ENCODE data around the gene TRA2A. TPM values are rescaled to one million over a fixed set of nuclear protein-coding genes. Genes with fewer than 3 reads are reported as not detected.

TRA2A gene
- total RNA-seq, 1 experiment from 2014 or later, result 169 TPM

DNA sequence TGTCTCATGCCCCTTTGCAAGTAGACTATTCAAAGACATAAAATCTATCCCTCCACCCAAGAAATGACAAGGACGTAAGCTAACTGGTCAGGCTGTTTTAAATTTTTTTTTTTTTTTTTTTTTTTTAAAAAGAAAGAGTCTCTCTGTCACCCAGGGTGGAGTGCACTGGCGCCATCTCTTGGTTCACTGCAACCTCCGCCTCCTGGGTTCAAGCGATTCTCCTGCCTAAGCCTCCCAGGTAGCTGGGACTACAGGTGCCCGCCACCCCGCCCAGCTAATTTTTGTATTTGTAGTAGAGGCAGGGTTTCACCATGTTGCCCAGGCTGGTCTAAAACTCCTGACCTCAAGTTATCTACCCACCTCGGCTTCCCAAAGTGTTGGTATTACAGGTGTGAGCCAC lies 11.2 kb downstream of the TRA2A start:
- Histone ChIP-seq H3K9ac (ENCODE audit: extremely low read depth, insufficient read length, low read length) (no peak overlapping the region), H3K14ac (ENCODE audit: insufficient read depth, low read length) (no peak overlapping the region), H4K91ac (ENCODE audit: insufficient read length, low read depth, low read length) (no peak overlapping the region), H3K9me3 (ENCODE audit: control insufficient read depth, low read depth, low read length) (no peaks in the 10 kb centered on the region), H3K23ac (ENCODE audit: insufficient read length, low read depth, low read length) (no peak overlapping the region), H2BK5ac (ENCODE audit: insufficient read length, low read length) (no peak overlapping the region), H3K4me1 (ENCODE audit: insufficient read depth, low read length) (no peaks in the 10 kb centered on the region), H3K18ac (ENCODE audit: insufficient read length, low read depth, low read length) (no peak overlapping the region), H3K56ac (ENCODE audit: insufficient read length, low read depth, low read length) (no peak overlapping the region), H3K23me2 (ENCODE audit: insufficient read length, low read depth, low read length, poor library complexity, severe bottlenecking) (no peaks in the 10 kb centered on the region), H2AFZ (ENCODE audit: low read length) (no peak overlapping the region), H2BK20ac (ENCODE audit: low read depth, low read length, poor library complexity, severe bottlenecking) (no peak overlapping the region), H3K27me3 (ENCODE audit: insufficient read depth, low read length) (no peaks in the 10 kb centered on the region), H4K8ac (replicated peaks; ENCODE audit: insufficient read length, low read depth, low read length) (no peak overlapping the region), H4K5ac (ENCODE audit: insufficient read length, low read depth, low read length) (no peak overlapping the region), H3K79me2 (ENCODE audit: insufficient read depth, low read length) (peaks cover 47% of the 10 kb centered on the region), H3T11ph (ENCODE audit: low read length) (no peak overlapping the region), H3K4me2 (ENCODE audit: insufficient read depth, insufficient read length, low read length) (no peak overlapping the region), H3K79me1 (ENCODE audit: insufficient read depth, low read depth, low read length, poor library complexity, severe bottlenecking) (peaks cover 16% of the 10 kb centered on the region), H2BK15ac (ENCODE audit: low read depth, low read length) (no peak overlapping the region), H3K4ac (ENCODE audit: low read depth, low read length) (no peak overlapping the region), H2BK12ac (ENCODE audit: insufficient read length, low read depth, low read length) (no peak overlapping the region), H2AK5ac (ENCODE audit: insufficient read length, low read length) (no peak overlapping the region), H3K27ac (ENCODE audit: insufficient read length, low read depth, low read length) (no peak overlapping the region), H2BK120ac (ENCODE audit: low read depth, low read length, poor library complexity, severe bottlenecking) (no peak overlapping the region), H4K20me1 (ENCODE audit: control insufficient read depth, insufficient read depth, insufficient read length) (no peaks in the 10 kb centered on the region)
- DNase-seq, result no peak
- Mint-ChIP-seq H3K4me3 (no peak overlapping the region), H3K27ac (no peak overlapping the region), H3K9me3 (no peaks in the 10 kb centered on the region; a peak in 2 of 5 replicates), H3K27me3 (ENCODE audit: low read depth) (no peaks in the 10 kb centered on the region), H3K4me1 (peaks cover 16 to 23% of the 10 kb centered on the region in 2 experiments), H3K36me3 (ENCODE audit: insufficient read depth in 1 of 3, low read depth in 3 of 3) (peaks cover 63 to 86% (median 76%) of the 10 kb centered on the region in 3 experiments)
- TF ChIP-seq, protein P1, sequence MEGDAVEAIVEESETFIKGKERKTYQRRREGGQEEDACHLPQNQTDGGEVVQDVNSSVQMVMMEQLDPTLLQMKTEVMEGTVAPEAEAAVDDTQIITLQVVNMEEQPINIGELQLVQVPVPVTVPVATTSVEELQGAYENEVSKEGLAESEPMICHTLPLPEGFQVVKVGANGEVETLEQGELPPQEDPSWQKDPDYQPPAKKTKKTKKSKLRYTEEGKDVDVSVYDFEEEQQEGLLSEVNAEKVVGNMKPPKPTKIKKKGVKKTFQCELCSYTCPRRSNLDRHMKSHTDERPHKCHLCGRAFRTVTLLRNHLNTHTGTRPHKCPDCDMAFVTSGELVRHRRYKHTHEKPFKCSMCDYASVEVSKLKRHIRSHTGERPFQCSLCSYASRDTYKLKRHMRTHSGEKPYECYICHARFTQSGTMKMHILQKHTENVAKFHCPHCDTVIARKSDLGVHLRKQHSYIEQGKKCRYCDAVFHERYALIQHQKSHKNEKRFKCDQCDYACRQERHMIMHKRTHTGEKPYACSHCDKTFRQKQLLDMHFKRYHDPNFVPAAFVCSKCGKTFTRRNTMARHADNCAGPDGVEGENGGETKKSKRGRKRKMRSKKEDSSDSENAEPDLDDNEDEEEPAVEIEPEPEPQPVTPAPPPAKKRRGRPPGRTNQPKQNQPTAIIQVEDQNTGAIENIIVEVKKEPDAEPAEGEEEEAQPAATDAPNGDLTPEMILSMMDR (conservative IDR thresholded peaks at IDR 0.05), result peak; percentile 62
- no CpG with 5 or more reads among the region's 7 CpGs for WGBS (ENCODE audit: extremely low coverage, insufficient read length, low lambda C conversion rate)
